AG09309 (cell line): Measurements from ENCODE around the gene PTPRT.

Source experiments
- DNase-seq: peaks from one replicate; pipeline ENCODE4 v3.0.0-alpha.2; 2010; ENCODE audit warnings: low read depth
- H3K4me3 ChIP-seq: 2 replicates; pipeline ENCODE4 v1.5.1; 2011; ENCODE audit warnings: mild to moderate bottlenecking, low read depth, low read length, moderate library complexity; ENCODE audit not compliant: control insufficient read depth
- CTCF ChIP-seq: IDR thresholded peaks from 2 replicates; pipeline ENCODE4 v1.5.1; 2011; ENCODE audit warnings: mild to moderate bottlenecking, low read depth, low read length, inconsistent platforms; ENCODE audit not compliant: insufficient read depth, control insufficient read depth; ENCODE audit errors: missing control alignments

The PTPRT gene

DNA sequence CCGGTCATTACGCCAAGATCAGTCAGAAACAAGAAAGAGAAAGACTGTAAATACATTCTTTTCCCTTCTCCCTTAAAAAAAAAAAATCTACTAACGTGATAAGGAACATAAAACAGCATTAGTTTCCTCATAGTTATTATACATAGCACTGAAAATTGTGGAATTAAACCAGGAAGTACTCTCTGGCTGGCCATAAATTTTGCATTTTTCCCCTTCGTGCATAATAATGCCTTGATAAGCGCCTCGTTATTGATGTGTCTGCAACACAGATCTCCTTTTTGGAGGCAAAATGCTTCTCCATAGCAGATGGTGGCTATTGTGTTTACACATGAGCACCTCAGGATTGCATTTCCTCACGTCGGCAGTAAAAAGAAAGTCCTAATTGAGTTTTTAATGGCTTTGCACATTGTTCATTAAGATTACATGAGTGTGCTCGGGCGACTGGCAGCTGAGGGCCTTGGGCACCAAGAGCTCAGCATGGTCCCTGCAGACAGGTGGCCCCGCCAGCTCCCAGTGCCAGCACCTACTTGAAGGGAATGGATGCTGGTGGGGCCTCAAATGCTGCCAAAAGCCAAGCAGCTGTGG, 394.5 kb downstream of the PTPRT start:
- TF ChIP-seq CTCF = no peak
- H3K4me3 ChIP-seq = no peak overlapping the region
- no peak for DNase-seq

- H3K4me3 ChIP-seq = no peak overlapping the region
- TF ChIP-seq CTCF = no peak
- no peak for DNase-seq
Observed at GRCh38 chr20:42792052-42792451, 397.7 kb downstream of the PTPRT start.

DNA sequence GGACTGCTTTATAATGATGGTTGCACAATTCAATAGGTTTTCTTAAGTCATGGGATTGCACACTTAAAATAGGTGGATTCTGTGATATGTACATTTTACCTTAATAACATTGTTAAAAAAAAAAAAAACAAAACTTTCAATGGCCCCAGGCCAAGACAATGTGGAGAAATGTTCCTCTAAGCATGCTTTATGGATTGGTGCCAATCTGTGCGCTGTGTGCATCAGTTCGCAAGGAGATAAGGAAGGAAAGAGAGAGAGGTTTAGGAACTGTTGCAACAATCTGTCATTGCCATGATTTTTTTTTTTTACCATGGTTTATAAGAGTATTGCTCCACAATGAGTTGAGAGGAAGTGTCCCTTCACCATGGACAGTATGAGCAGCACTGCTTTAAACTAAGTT, 399.6 kb downstream of the PTPRT start:
- H3K4me3 ChIP-seq = no peak overlapping the region
- no peak for TF ChIP-seq CTCF

GRCh38 chr20:42788707-42789106, 401.0 kb downstream of the PTPRT start:
- H3K4me3 ChIP-seq = no peak overlapping the region
- TF ChIP-seq CTCF = no peak
- no peak for DNase-seq

More for the DNA sequence above, 399.6 kb downstream of the PTPRT start:
- no peak for DNase-seq

DNA sequence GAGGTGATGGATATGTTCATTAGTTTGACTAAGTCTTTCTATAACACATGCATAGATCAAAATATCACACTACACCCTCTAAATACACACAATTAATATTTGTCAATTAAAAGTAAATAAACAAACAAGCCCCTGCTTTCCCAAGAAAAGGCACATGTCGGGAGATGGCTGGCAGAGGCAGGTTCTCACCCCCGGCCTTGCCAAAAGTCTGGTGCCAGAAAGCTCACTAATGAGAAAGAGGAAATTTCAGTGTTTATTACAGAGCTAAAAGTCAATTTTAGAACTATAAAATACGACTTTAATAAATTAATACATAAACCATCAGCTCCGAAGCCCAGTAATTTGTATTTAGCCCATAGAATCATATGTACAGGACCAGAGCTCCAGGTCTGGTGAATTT, 404.7 kb downstream of the PTPRT start:
- no peak for TF ChIP-seq CTCF
- no peak overlapping the region for H3K4me3 ChIP-seq
- DNase-seq = no peak

DNA sequence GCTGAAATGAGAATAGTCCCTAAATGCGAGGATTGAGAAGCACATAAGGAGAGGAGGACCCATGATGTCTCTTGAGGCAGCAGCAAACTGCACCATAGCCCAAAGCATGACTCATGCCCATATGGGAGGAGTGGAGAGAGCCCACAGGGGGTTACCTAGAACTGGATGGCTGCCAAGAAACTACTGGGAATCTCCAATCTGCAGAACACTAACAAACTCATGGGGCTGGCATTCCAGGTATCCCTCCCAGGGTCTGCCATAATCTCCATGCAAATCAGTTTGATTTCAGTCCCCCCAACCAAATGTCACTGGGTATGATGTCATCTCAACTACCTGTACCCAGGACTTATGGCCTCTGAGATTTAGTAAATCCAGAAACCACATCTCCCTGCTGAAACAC, 410.5 kb downstream of the PTPRT start:
- no peak for DNase-seq
- H3K4me3 ChIP-seq = no peak overlapping the region
- no peak for TF ChIP-seq CTCF

DNA sequence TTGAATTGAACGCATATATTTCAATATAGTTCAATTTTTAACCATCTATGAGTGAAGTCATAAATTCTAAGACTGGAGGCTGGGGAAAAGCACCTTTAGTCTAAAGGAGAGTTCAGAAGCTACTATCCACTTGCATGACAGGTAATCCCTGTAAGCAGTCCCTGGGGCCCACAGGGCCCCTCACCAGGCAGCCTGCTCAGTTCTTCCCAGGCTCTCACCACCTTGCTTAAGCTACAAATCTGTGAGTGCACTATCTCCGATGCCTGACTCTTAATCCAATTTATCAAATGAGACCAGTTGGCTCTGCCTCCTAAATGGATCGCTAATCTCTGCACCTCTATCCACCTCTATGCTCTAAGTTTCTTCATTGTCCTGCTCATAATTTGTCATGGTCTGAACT, 413.8 kb downstream of the PTPRT start:
- no peak for TF ChIP-seq CTCF
- no peak for DNase-seq
- no peak overlapping the region for H3K4me3 ChIP-seq
